B cell (primary cell): ENCODE measurements around the gene HAGH.

Experiments
- EZH2 ChIP-seq: IDR thresholded peaks from 2 replicates; pipeline ENCODE4 v1.6.1; 2012; ENCODE audit warnings: borderline replicate concordance, low read depth, mild to moderate bottlenecking, moderate library complexity, low read length; ENCODE audit not compliant: insufficient read depth, poor library complexity, severe bottlenecking
- TF ChIP-seq, protein P1 (sequence below): fragments of 200-600 bp; IDR thresholded peaks from one replicate; pipeline ENCODE4 v1.8.0; 2022; ENCODE audit warnings: antibody characterized with exemption, mild to moderate bottlenecking

DNA sequence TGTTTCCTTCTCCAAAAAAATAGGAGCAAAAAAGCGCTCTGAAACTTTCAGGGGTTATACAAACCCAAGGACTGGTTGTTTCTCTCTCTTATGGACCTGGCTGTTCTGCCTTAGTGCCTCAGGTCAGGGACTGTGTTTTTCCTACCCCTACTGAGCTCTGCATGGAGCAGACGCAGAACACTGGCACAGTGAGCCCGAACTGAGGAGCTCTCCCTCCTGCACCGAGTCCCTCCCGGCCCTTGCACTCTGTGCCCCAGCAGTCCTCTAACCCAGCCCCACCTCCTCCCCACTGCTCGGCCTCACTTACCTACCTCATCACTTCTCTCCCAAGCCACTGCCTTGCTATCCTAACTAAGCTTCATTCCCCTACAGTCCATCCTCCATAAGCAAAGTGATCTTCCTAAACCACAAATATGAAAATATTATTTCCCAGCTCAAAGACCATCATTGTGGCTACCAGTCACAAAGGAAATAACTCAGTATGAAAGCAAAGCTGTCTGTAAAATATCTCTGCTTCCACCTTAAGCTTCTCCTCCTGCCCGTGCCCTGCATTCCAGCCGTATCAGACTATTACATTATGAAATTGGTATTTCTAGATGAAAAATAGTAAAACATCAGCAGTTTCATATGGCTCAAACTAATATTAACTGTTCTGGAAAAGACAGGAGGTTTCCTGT lies 31.7 kb upstream of the HAGH start:
- TF ChIP-seq EZH2: no peak
- TF ChIP-seq, protein P1, sequence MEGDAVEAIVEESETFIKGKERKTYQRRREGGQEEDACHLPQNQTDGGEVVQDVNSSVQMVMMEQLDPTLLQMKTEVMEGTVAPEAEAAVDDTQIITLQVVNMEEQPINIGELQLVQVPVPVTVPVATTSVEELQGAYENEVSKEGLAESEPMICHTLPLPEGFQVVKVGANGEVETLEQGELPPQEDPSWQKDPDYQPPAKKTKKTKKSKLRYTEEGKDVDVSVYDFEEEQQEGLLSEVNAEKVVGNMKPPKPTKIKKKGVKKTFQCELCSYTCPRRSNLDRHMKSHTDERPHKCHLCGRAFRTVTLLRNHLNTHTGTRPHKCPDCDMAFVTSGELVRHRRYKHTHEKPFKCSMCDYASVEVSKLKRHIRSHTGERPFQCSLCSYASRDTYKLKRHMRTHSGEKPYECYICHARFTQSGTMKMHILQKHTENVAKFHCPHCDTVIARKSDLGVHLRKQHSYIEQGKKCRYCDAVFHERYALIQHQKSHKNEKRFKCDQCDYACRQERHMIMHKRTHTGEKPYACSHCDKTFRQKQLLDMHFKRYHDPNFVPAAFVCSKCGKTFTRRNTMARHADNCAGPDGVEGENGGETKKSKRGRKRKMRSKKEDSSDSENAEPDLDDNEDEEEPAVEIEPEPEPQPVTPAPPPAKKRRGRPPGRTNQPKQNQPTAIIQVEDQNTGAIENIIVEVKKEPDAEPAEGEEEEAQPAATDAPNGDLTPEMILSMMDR: no peak
